HepG2 (cell line): ENCODE measurements around the gene PIK3CA. TPM values are rescaled to one million over a fixed set of nuclear protein-coding genes. Genes with fewer than 3 reads are reported as not detected.

Experiments
- ATAC-seq: fragments of 200-7000 bp; cut with Tn5 transposase; 3 replicates; pipeline ENCODE4 v1.9.1; 2020; ENCODE audit warnings: mild to moderate bottlenecking, moderate library complexity
- BruUV-seq: library from RNA; stranded (reverse); fragments of 400-500 nt; replicated peaks from 2 replicates; lab custom pipeline; 2021; lab: Mats Ljungman, UMichigan
- CTCF ChIA-PET: fragments of 300-600 bp; formaldehyde crosslinking; extraction: SDS; loops from one replicate; lab custom pipeline; 2021; ENCODE audit warnings: low total read pairs, inconsistent platforms, low intra/inter-chr PET ratio; lab: Yijun Ruan, JAX
- POLR2A ChIA-PET: fragments of 350-600 bp; sonication (Branson Sonifier 250); formaldehyde crosslinking; loops from one replicate; lab custom pipeline; 2020; ENCODE audit warnings: antibody characterized with exemption, inconsistent platforms; lab: Yijun Ruan, JAX
- DNase-seq: peaks from one replicate; pipeline ENCODE4 v3.0.0-alpha.2; 2015; ENCODE audit warnings: low spot score
- FAIRE-seq: peaks from 3 replicates; lab custom pipeline; 2011; peaks lifted over from hg19 to GRCh38; lab: Jason Lieb, UNC
- H2AFZ ChIP-seq: one replicate; pipeline ENCODE4 v1.6.1; 2011; ENCODE audit warnings: low read length, inconsistent platforms
- H3K27ac ChIP-seq: fragments of 300-600 bp; 3 replicates; pipeline ENCODE4 v1.8.0; 2011; ENCODE audit warnings: mixed run types, mild to moderate bottlenecking, mixed read lengths, low read length, inconsistent platforms; ENCODE audit not compliant: insufficient read depth; ENCODE audit errors: extremely low read length
- H3K27me3 ChIP-seq, 2 experiments: fragments of 200-600 bp in 1 of 2; 2 replicates in 1 of 2; 3 replicates in 1 of 2; pipeline versions ENCODE4 v1.6.0 to v1.8.0; 2011; ENCODE audit warnings: low read length in 2 of 2, mild to moderate bottlenecking in 2 of 2, moderate library complexity in 2 of 2, inconsistent platforms in 1 of 2; ENCODE audit not compliant: insufficient read depth in 2 of 2, control insufficient read depth in 1 of 2
- H3K36me3 ChIP-seq, 2 experiments: fragments of 200-600 bp in 1 of 2; replicated peaks in 1 of 2; 2 replicates in 1 of 2; 3 replicates in 1 of 2; pipeline versions ENCODE4 v1.5.1 to v1.8.0; 2011; ENCODE audit warnings: low read length in 2 of 2, inconsistent platforms in 1 of 2; ENCODE audit not compliant: insufficient read depth in 2 of 2, control insufficient read depth in 1 of 2
- H3K4me1 ChIP-seq: 2 replicates; pipeline ENCODE4 v1.5.1; 2012; ENCODE audit warnings: low read length, inconsistent platforms; ENCODE audit not compliant: insufficient read depth
- H3K4me2 ChIP-seq: 2 replicates; pipeline ENCODE4 v1.6.0; 2011; ENCODE audit warnings: low read depth, low read length, inconsistent platforms
- H3K4me3 ChIP-seq, 3 experiments: fragments of 200-600 bp in 1 of 3; sonication (generic), shearing (Covaris generic) in 1 of 3; replicated peaks in 1 of 3; 2 replicates each; pipeline ENCODE4 v1.5.1; 2011 to 2016; ENCODE audit warnings: low read length in 3 of 3, inconsistent platforms in 2 of 3, low read depth in 2 of 3, mild to moderate bottlenecking in 2 of 3, control low read depth in 1 of 3, mixed read lengths in 1 of 3; ENCODE audit not compliant: insufficient read depth in 1 of 3
- H3K79me2 ChIP-seq: one replicate; pipeline ENCODE4 v1.6.1; 2011; ENCODE audit warnings: low read length, inconsistent platforms; ENCODE audit not compliant: insufficient read depth
- H3K9ac ChIP-seq: 2 replicates; pipeline ENCODE4 v1.6.0; 2011; ENCODE audit warnings: mild to moderate bottlenecking, low read depth, low read length, inconsistent platforms; ENCODE audit not compliant: insufficient read depth
- H3K9me3 ChIP-seq: 2 replicates; pipeline ENCODE4 v1.5.1; 2012; ENCODE audit warnings: mild to moderate bottlenecking, low read length
- H4K20me1 ChIP-seq: 2 replicates; pipeline ENCODE4 v1.6.0; 2011; ENCODE audit warnings: inconsistent platforms, mild to moderate bottlenecking, low read length, moderate library complexity; ENCODE audit not compliant: insufficient read depth
- HCFC1 ChIP-seq: fragments of 150-350 bp; IDR thresholded peaks from 2 replicates; pipeline ENCODE4 v1.6.1; 2014; ENCODE audit warnings: low read depth, low read length
- ZEB1 ChIP-seq: IDR thresholded peaks from 2 replicates; pipeline ENCODE4 v1.6.1; 2012; ENCODE audit warnings: mild to moderate bottlenecking, low read depth, inconsistent platforms; ENCODE audit not compliant: insufficient replicate concordance
- ZNF253 ChIP-seq: sonication (generic); formaldehyde crosslinking; IDR thresholded peaks from 2 replicates; pipeline ENCODE4 v1.8.0; 2022; ENCODE audit warnings: mild to moderate bottlenecking, missing genetic modification reagents, borderline replicate concordance
- WGBS: methylation state at CpG from one replicate; pipeline ENCODE4 v1.1.6; 2017; ENCODE audit warnings: low lambda C conversion rate; 5-methylcytosine and 5-hydroxymethylcytosine counted together
- in situ Hi-C: cut with HindIII; loops from 2 replicates; pipeline ENCODE4 v1.10.0; 2017; ENCODE audit warnings: low pct_unique_long_range_greater_than_20kb; ENCODE audit not compliant: extremely low pct_ligation_motif_present
- intact Hi-C: fragments of 100-400 bp; cut with micrococcal nuclease; formaldehyde crosslinking; loops from one replicate; pipeline ENCODE4 v1.10.0; 2022; ENCODE audit not compliant: unreplicated experiment
- polyA plus RNA-seq, 8 experiments: library from polyadenylated mRNA; depleted of rRNA in 3 of 8; stranded (reverse) in 7 of 8; unstranded in 1 of 8; fragments of >200 nt; fragmentation: Illumina TruSeq in 4 of 8; extraction: Trizol in 4 of 8; gene quantifications; 2 replicates each; pipeline versions ENCODE4 v1.2.1 to v1.2.3, GENCODE V29; 2011 to 2016; ENCODE audit warnings: low read depth in 4 of 8, missing spikeins in 1 of 8, mixed read lengths in 1 of 8; ENCODE audit not compliant: insufficient read depth in 1 of 8
- total RNA-seq, 5 experiments: library from RNA; depleted of rRNA; stranded (reverse); fragments of >200 nt; fragmentation: Illumina TruSeq; extraction: Trizol; gene quantifications; 2 replicates each; pipeline ENCODE4 v1.2.3, GENCODE V29; 2016; ENCODE audit warnings: low read depth in 1 of 5
- TF ChIP-seq, protein P1 (sequence below): sonication (generic); formaldehyde crosslinking; IDR thresholded peaks from 2 replicates; pipeline ENCODE4 v1.4.0; 2020; ENCODE audit warnings: mild to moderate bottlenecking, low read depth, missing genetic modification reagents
- TF ChIP-seq, protein P2 (sequence below): sonication (generic); formaldehyde crosslinking; IDR thresholded peaks from 2 replicates; pipeline ENCODE4 v1.4.0; 2020; ENCODE audit warnings: missing genetic modification reagents
- TF ChIP-seq, protein P3 (sequence below): sonication (generic); formaldehyde crosslinking; IDR thresholded peaks from 2 replicates; pipeline ENCODE4 v1.4.0; 2020; ENCODE audit warnings: mild to moderate bottlenecking, low read depth, missing genetic modification reagents

The PIK3CA gene
- total and polyA plus RNA-seq, 2 of the 13 experiments (the other 11 are each of a cell fraction or from before 2014, with no cell fraction given): 5.7 to 11.4 TPM

DNA sequence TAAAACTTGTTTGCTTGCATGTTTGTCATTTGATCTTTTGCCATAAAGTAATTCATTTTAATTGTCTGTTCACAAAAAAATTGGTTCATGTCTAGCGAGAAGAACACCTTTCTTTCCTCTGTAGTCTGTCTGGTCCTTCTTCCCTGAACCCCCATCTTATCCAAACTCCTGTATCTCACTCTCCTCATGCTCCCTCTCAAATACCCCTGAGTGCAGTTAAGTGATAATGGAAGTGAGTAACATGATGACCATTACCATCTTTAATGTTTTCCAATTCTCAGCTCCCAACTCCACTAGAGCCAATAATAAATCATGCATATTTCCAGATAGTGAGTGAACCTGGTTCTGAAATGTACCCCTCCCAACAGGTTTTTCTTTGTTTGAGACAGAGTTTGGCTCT, 116.9 kb downstream of the PIK3CA start:
- Histone ChIP-seq H4K20me1 (no peaks in the 10 kb centered on the region), H3K4me3 (no peak overlapping the region), H3K27ac (no peak overlapping the region), H3K9me3 (no peaks in the 10 kb centered on the region), H3K9ac (no peak overlapping the region), H3K4me1 (peaks cover 34% of the 10 kb centered on the region), H2AFZ (no peak overlapping the region), H3K79me2 (no peaks in the 10 kb centered on the region), H3K36me3 (no peaks in the 10 kb centered on the region), H3K27me3 (no peaks in the 10 kb centered on the region; a peak in 1 of 5 replicates), H3K4me2 (no peak overlapping the region)
- DNase-seq: no peak
- intact Hi-C loops: no loop called here
- CTCF ChIA-PET: no interaction called here
- in situ Hi-C loops: no loop called here
- POLR2A ChIA-PET: no interaction called here
- 87% methylated on average over 1 of the region's 1 CpG for WGBS
- BruUV-seq: no TSS peak
- no peak for FAIRE-seq
- TF ChIP-seq HCFC1: no peak
- TF ChIP-seq, protein P1, sequence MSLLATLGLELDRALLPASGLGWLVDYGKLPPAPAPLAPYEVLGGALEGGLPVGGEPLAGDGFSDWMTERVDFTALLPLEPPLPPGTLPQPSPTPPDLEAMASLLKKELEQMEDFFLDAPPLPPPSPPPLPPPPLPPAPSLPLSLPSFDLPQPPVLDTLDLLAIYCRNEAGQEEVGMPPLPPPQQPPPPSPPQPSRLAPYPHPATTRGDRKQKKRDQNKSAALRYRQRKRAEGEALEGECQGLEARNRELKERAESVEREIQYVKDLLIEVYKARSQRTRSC (CRISPR knock-in tag): no peak
- TF ChIP-seq ZNF253 (CRISPR knock-in tag): no peak
- TF ChIP-seq, protein P2, sequence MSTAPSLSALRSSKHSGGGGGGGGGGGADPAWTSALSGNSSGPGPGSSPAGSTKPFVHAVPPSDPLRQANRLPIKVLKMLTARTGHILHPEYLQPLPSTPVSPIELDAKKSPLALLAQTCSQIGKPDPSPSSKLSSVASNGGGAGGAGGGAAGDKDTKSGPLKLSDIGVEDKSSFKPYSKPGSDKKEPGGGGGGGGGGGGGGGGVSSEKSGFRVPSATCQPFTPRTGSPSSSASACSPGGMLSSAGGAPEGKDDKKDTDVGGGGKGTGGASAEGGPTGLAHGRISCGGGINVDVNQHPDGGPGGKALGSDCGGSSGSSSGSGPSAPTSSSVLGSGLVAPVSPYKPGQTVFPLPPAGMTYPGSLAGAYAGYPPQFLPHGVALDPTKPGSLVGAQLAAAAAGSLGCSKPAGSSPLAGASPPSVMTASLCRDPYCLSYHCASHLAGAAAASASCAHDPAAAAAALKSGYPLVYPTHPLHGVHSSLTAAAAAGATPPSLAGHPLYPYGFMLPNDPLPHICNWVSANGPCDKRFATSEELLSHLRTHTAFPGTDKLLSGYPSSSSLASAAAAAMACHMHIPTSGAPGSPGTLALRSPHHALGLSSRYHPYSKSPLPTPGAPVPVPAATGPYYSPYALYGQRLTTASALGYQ (CRISPR knock-in tag): no peak
- TF ChIP-seq, protein P3, sequence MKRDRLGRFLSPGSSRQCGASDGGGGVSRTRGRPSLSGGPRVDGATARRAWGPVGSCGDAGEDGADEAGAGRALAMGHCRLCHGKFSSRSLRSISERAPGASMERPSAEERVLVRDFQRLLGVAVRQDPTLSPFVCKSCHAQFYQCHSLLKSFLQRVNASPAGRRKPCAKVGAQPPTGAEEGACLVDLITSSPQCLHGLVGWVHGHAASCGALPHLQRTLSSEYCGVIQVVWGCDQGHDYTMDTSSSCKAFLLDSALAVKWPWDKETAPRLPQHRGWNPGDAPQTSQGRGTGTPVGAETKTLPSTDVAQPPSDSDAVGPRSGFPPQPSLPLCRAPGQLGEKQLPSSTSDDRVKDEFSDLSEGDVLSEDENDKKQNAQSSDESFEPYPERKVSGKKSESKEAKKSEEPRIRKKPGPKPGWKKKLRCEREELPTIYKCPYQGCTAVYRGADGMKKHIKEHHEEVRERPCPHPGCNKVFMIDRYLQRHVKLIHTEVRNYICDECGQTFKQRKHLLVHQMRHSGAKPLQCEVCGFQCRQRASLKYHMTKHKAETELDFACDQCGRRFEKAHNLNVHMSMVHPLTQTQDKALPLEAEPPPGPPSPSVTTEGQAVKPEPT (CRISPR knock-in tag): no peak
- TF ChIP-seq ZEB1: no peak
- ATAC-seq: no peak
